Stimulated activated CD4-positive, alpha-beta T cell treated with anti-CD3 and anti-CD28 coated beads, Interleukin-2, amount 100 ng/mL, for 4 hours (primary cell): ENCODE measurements around the gene KBTBD2.
A peak's percentile ranks its signal among the peaks of the same experiment; 100 is the strongest.
"Not testable (repeated sequence)": the region's sequence is repeated elsewhere in the genome, so short reads cannot be mapped to it uniquely, and the experiment has no call there.

Experiments used
- DNase-seq: peaks from one replicate; pipeline ENCODE4 v3.0.0-alpha.2; 2020; ENCODE audit warnings: low read depth

The KBTBD2 gene

DNA sequence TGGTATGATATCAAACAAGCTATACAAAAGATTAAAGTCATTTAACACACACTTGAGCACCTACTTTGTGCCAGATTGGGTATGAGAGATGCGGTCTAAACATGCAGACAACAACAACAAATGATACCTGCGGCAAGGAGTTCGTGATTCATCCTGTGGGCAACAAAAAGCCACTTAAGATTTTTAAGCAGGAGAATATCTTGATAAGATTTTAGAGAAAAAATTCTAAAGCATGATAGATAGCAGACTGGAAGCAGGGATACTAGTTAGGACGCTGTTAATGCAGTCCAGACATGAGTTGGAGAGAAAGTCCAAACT is 1.6 kb upstream of the KBTBD2 start:
- DNase-seq = no peak

DNA sequence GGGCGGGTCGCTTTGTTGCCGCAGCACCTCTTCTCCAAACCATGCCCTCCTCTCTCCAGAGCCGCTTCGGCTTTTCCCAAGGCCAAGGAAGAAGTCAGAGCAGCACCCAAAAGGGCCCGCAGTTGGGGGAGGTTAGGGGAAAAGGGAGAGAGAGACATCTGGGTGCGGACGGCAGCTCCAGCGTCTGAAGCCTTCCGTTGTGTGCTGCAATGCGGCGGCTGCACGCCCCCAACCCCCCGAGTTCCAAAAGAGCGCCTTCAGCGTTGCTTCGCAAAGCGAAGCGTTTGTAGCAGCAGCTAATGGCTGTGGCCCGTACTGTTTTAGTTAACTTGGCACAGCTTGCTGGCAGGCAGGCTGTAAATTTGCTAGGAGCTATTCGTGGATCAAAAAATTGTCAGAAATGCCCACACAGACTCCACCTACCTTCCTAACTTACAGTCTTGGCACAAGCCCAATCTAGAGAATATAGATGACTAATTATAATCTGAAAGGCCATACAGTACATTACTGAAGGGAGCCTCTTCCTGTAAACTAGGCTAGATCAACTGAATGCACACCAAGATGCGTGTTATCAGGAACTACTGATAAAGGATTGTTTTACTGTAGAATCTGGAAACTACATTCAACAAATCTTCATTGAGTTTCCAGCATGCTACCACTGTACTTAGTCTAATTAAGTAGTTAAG is 1.1 kb upstream of the KBTBD2 start:
- peak; percentile 8 for DNase-seq

- DNase-seq = peak; percentile 93
These were observed 400 bp upstream of the KBTBD2 start for GRCh38 chr7:32891800-32892520.

- DNase-seq = no peak
These were observed 842 bp downstream of the KBTBD2 start for GRCh38 chr7:32890793-32891042.

DNA sequence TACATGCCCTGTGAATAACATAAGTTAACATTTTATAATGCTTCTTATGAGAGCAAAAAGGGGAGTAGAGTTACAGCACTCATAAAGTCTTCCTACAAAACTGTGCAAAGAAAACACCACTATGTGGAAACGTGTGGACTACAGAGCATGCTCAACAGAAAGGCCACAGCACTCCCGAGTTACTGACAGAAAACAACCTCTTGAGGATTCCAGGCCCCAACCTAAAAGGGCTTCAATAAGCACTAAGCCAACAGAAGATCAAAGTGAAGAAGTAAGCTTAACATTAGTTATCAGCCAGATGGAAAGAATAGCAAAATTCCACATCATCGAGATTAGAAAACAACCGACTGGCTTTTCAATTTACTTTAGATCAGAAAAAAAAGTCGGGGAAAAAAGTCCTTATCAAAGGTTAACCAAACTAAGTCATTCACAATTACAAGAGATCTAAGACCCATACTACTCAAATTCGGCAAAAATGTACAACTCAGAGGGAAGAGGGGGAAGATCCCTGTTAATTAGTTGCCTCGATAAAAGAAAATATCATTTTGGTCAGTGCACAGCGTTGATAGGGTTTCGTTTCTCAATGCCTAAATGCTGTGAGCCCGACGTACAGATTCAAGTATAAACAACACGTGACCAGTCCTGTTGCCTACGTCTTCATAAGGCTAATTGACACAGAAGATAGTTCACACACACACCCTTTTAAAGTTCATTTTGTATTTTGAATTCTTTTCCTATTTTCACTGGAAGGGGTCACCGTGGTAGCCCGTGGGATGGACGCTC is 1.4 kb downstream of the KBTBD2 start:
- peak; percentile 18 for DNase-seq

- no peak for DNase-seq
These were observed 3.1 kb downstream of the KBTBD2 start for GRCh38 chr7:32888505-32888904.

DNA sequence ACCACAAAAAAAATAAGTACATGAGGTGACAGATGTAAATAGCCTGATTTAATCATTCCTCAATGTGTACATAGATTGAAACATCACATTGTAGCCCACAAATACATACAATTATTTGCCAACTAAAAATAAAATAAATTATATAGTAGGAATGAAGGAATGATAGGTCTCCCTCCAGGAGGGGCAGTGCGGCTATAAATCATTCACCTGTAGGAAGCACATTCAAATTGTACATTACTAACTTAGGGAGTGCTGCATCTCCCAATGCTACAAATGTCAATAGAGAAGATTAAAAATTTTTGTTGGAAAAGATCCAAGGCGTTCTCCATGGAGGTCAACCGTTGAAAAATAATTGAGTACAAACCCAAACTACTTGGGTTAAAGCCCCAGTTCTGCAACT is 4.2 kb downstream of the KBTBD2 start:
- no peak for DNase-seq

DNA sequence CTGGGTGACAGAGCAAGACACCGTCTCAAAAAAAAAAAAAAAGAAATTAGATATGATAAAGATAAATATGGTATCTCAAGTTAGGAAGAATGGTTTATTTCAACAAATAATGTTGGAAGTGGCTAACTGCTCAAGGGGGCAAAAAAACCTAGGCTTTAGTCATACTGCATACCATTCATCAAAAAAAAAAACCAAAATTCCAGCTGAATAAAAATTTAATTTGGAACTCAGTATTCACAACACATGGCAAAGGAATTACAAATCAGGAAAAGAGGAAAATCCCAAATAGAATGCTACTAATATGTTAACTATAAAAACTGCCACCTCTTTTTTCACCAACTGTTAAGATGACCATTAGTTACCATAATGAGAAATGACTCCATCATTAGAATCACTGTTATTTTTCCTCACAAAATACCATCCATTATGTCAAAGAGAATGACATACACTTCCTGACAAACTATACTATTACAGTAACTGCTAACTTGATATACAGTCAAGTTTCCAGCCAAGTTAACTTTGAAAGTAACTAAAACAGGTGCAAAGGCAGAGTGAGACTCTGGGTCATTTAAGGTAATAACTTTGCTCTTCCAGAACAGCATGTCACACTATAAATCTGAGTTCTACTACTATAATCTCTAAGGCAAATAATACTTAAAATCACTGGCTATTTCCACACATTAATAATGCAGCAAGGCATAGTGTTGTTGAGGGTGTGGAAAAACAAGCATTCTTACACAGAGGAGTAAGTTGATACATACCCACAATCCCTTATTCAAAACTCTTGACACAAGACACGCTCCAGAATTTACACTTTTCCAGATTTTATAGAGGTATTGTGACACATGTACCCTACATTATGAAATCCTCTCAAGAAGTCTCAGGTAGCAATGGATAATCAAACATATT is 10.2 kb downstream of the KBTBD2 start:
- no peak for DNase-seq

GRCh38 chr7:32879460-32879859 is 12.1 kb downstream of the KBTBD2 start:
- DNase-seq = no peak

DNA sequence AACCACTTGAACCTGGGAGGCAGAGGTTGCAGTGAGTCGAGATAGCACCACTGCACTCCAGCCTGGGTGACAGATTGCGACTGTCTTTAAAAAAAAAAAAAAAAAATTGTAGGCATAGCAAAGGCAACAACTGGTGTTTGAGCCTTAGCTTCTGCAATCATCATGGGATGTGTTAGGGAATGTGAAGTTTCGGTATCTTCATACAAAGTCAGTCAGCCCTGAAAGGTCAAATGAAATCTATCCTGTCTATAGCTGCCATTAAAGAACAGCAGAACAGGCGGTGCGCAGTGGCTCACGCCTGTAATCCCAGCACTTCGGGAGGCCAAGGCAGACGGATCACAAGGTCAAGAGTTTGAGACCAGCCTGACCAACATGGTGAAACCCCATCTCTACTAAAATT is 13.5 kb downstream of the KBTBD2 start:
- DNase-seq = not testable (repeated sequence)

DNA sequence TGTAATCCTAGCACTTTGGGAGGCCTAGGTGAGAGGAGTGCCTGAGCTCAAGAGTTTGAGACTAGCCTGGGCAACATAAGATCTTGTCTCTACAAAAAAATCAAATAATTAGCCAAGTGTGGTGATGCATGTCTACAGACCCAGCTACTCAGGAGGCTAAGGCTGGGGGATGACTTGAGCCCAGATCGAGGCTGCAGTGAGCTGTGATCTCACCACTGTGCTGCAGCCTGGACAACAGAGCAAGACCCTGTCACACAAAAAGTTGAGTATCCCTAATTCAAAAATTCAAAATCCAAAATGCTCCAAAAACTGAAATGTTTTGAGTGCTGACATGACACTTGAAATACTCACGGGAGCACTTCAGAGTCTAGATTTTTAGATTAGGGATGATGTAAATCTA is 19.1 kb downstream of the KBTBD2 start:
- no peak for DNase-seq

DNA sequence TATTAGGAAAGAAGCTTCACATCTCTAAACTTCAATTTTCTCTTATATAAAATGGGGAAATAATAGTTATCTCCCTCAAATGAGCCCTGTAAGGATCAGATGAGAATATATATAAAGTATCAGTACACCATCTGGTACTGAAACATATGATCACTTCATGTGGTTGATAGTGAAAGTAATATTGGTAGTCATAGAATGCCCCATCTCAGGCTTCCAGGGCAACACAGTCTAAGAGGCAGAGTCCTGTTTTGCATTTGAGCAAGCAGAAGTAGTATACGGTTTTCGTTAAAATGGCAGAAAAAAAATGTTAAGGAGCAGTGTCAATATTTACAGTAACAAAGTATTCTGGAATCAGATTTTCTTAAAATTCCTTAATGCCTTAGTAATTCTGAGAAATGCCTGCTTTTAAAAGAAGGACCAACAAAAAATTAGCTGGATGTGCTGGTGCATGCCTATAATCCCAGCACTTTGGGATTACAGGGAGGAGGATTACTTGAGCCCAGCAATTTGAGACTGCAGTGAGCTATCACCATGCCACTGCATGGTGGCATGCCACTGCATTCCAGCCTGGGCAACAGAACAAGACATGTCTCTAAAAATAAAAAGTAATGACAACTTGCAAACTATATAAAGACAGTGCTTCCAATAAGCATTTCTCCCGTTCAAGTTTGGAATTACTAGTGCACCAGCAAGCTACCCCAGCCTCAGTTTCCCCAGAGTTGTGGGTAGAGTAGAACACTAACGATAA is 19.8 kb downstream of the KBTBD2 start:
- DNase-seq = no peak

GRCh38 chr7:32870298-32870697 is 21.3 kb downstream of the KBTBD2 start:
- DNase-seq = no peak

DNA sequence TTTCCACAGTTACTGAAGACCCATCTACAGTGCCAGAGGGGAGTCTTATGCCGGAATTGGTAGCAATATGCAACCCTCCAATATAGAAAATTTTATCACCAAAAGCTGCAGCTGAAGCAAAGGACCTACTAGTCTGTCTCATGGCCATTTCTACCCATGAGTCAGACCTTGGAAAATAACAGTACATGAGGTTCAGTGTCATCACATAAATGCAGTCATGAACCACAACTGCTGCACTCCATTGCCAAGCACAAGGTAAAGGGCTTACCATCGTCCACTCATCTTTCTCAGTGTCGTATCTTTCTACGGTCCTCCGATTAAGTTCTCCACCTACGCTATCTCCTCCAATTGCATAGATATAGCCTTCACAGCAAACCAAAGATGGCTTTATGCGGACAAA is 21.8 kb downstream of the KBTBD2 start:
- no peak for DNase-seq

DNA sequence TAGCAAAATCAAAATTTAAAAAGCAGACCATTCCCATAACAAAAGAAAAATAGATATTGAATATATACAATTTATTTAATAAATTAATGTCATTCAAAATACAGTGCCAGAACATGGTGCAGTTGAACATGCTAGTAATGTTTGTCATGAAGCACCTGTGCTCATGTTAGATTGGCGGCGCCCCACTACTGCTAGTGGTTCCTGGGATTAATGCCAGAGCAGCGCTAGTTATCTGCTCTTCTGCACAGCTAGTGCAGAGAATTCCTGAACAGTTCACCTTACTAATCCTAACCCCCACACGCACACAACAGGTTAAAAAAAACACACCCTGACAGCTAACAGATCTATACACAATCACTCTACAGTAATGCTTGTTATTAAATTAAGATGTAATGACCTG is 23.4 kb downstream of the KBTBD2 start:
- DNase-seq = no peak

GRCh38 chr7:32865448-32866030 is 26.0 kb downstream of the KBTBD2 start:
- DNase-seq = no peak

GRCh38 chr7:32863872-32864271 is 27.7 kb downstream of the KBTBD2 start:
- not testable (repeated sequence) for DNase-seq

GRCh38 chr7:32860090-32860489 is 31.5 kb downstream of the KBTBD2 start:
- DNase-seq = no peak

GRCh38 chr7:32858648-32859047 is 32.9 kb downstream of the KBTBD2 start:
- DNase-seq = no peak

- DNase-seq = not testable (repeated sequence)
These were observed 34.5 kb downstream of the KBTBD2 start for GRCh38 chr7:32857063-32857462.
